Measurements from ENCODE around the gene PRDM15.

The PRDM15 gene

DNA sequence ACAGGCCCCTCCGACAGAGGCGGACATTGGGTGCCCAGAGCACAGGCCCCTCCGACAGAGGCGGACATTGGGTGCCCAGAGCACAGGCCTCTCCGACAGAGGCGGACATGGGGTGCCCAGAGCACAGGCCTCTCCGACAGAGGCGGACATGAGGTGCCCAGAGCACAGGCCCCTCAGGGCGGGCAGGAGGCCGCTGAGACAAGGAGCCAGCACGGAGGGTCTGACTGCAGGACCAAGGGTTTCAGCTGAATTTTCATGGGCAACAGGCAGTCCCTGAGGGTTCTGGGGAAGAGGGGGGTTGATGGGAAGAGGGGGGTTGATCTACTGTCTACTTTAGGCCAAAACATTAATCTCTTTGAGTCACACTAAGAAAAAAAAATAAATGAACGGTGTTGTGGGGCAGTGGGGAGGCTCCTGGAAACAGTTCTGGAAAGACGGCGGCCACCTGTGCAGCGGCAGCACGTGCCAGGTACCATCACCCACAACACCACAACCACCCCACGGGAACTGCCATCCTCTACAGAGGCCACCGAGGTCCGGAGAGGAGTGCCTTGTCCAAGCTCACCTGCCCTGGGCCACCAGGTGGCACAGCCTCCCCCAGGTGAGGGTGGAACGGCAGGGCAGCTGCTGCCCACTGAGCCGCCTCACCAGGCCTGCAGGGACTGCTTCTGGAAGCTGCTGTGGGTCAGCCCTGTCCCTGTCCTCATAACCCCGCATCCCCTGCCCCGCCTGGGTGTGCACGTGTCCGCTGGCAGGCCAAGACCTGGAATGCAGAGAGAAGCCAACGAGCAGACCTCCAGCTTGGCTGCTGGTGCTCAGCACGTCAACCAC lies 20.5 kb downstream of the PRDM15 start:
- TF ChIP-seq, protein P1, sequence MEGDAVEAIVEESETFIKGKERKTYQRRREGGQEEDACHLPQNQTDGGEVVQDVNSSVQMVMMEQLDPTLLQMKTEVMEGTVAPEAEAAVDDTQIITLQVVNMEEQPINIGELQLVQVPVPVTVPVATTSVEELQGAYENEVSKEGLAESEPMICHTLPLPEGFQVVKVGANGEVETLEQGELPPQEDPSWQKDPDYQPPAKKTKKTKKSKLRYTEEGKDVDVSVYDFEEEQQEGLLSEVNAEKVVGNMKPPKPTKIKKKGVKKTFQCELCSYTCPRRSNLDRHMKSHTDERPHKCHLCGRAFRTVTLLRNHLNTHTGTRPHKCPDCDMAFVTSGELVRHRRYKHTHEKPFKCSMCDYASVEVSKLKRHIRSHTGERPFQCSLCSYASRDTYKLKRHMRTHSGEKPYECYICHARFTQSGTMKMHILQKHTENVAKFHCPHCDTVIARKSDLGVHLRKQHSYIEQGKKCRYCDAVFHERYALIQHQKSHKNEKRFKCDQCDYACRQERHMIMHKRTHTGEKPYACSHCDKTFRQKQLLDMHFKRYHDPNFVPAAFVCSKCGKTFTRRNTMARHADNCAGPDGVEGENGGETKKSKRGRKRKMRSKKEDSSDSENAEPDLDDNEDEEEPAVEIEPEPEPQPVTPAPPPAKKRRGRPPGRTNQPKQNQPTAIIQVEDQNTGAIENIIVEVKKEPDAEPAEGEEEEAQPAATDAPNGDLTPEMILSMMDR (IDR thresholded peaks at IDR 0.05; ENCODE audit: borderline replicate concordance, insufficient read depth, low read depth, low read length) = no peak
- H3K4me3 ChIP-seq (ENCODE audit: low read depth, low read length) = no peak overlapping the region

DNA sequence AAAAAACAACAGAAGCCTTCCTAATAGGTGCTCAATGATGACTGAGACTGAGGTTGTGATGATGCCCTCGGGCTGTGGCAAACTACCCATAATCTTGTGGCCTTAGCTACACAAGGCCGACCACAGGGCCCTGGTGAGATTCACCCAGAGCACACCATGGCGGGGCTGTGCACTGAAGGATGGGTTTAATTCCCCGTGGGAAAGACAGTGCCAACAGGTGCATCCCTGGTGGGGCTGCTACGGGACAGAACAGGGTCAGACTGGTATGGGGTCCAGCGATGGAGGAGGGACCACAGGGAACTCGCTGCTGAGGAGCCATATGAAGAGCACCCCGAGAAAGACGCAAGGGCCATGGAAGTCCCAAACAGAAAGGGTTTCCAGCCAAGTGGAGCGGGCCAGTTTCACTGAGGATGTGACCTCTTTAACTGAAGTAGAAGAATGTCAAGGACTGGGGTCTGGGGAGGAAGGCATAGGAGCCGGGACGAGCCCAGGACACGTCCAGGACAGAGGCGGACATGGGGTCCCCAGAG lies 21.3 kb downstream of the PRDM15 start:
- TF ChIP-seq, protein P1 (IDR thresholded peaks at IDR 0.05; ENCODE audit: borderline replicate concordance, insufficient read depth, low read depth, low read length) = no peak
- no peak overlapping the region for H3K4me3 ChIP-seq (ENCODE audit: low read depth, low read length)

DNA sequence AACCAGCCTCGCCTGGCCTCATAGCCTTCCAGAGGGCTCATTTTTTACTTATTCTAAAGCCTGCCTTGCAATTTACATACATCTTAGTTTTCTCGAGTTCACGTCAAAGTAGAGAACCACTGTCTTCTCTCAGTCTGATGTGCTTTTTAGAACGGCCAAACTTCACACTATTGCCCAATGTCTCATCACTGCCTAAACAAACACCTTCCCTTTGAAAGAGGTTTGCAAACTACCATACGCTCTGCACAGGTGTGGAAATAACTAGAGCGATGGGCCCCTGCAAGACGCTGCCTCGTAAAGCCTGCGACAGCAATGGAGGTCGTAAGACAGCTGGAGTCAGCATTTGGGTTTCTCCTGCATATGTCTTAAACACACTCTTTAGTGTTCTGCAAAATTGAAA lies 22.6 kb downstream of the PRDM15 start:
- H3K4me3 ChIP-seq (ENCODE audit: low read depth, low read length) = no peak overlapping the region
- TF ChIP-seq, protein P1 (IDR thresholded peaks at IDR 0.05; ENCODE audit: borderline replicate concordance, insufficient read depth, low read depth, low read length) = no peak

DNA sequence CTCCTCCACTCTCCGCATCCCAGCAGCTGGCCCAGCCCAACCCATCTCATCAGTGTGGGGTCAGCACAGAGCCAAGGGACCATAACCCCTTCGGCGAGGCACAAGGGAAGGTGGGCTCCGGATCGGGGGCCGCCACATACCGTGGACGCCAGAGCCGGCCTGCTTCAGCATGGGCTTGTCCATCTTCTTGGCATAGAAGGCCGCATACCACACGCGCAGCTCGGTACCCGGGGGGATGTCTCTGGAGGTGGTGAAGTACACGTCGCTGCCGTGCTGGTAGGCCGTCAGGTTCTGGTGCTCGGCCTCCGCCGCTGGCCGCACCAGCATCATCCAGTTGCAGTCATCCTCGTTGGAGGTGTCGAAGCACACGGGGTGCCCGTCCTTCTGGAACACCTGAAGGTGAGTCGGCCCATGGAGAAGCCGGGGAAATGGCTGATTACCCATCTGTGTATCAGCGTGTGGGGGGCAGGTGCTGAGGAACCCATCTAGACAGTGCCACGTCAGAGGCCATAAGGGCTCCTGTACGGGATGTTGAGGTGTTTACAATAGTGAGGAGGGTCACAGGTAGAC lies 24.6 kb downstream of the PRDM15 start:
- TF ChIP-seq, protein P1 (IDR thresholded peaks at IDR 0.05; ENCODE audit: borderline replicate concordance, insufficient read depth, low read depth, low read length) = no peak
- no peak overlapping the region for H3K4me3 ChIP-seq (ENCODE audit: low read depth, low read length)

DNA sequence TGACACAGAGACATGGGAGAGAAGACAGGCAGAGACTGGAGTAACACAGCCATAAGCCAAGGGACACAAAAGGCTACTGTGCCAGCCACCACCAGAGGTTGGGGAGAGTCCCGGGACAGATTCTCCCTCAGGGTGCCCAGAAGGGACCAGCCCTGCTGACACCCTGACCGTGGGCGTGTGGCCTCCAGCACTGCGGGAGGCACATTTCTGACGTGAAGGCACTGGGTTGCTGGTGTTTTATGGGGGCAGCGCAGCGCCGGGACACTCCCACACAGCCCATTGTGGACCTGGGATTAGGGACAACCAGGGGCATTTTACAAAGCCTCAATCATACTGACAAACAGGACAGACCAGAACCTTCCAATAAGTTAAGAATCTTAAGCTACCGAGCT lies 26.2 kb downstream of the PRDM15 start:
- no peak overlapping the region for H3K4me3 ChIP-seq (ENCODE audit: low read depth, low read length)
- TF ChIP-seq, protein P1 (IDR thresholded peaks at IDR 0.05; ENCODE audit: borderline replicate concordance, insufficient read depth, low read depth, low read length) = no peak

DNA sequence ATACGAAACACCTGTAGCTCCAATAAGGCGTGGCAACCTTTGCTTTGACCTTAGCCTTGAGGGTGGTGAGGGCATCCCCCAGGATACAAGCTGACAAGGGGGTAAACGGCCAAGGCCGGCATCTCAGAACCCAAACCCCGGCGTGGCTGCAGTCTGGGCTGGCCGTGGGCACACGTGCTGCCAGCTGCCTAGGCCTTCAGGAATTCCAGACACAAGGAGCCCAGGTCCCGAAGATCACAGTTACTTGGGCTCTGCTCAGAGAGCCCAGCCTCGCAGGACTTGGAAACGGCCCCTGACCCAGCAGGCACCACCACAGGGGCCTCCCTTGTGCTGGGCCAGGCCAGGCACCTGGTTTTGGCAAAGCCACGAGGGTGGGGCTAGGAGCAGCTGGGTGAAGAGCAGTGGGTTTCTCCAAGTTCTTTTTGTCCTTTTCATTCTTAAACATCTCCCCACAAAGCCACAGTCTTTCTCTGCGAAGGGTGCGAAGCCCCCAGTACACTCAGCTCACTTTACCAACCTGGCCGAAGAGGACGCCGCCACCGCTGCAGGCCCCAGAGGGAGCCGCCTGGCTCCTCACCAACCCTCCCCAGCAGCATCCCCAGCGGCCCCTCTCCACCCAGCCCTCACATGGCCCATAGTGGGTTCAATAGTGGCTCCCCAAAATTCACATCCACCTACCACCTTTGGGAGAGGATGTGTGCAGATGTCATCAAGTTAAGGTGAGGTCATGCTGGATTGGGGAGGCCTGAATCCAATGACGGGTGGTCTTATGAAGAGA lies 26.8 kb downstream of the PRDM15 start:
- H3K4me3 ChIP-seq (ENCODE audit: low read depth, low read length) = no peak overlapping the region
- TF ChIP-seq, protein P1 (IDR thresholded peaks at IDR 0.05; ENCODE audit: borderline replicate concordance, insufficient read depth, low read depth, low read length) = no peak
